WTC11 (cell line): Measurements from ENCODE around the gene LCLAT1. TPM values are rescaled to one million over a fixed set of nuclear protein-coding genes. Genes with fewer than 3 reads are reported as not detected.

ENCODE experiments used
- ATAC-seq: fragments of 200-7000 bp; cut with Tn5 transposase; 2 replicates; pipeline ENCODE4 v1.10.0; 2021; ENCODE audit warnings: mild to moderate bottlenecking, moderate library complexity
- CTCF ChIA-PET: fragments of 300-600 bp; sonication (Branson Sonifier 250); formaldehyde crosslinking; loops from one replicate; lab custom pipeline; 2021; ENCODE audit warnings: antibody characterized with exemption; lab: Charles Lee
- POLR2A ChIA-PET: fragments of 350-600 bp; sonication (Branson Sonifier 250); formaldehyde crosslinking; loops from one replicate; lab custom pipeline; 2021; ENCODE audit warnings: antibody characterized with exemption; lab: Charles Lee
- DNase-seq: peaks from one replicate; pipeline ENCODE4 v3.0.0; 2021; ENCODE audit warnings: low spot score
- H3K27ac Mint-ChIP-seq: 2 replicates; pipeline ENCODE4 v1.8.0; 2021; ENCODE audit warnings: mixed read lengths
- H3K27me3 Mint-ChIP-seq: 2 replicates; pipeline ENCODE4 v1.8.0; 2021; ENCODE audit warnings: low read depth, mild to moderate bottlenecking, moderate library complexity, mixed read lengths
- H3K36me3 Mint-ChIP-seq: 2 replicates; pipeline ENCODE4 v1.8.0; 2021; ENCODE audit warnings: mixed read lengths
- H3K4me1 Mint-ChIP-seq: 2 replicates; pipeline ENCODE4 v1.8.0; 2022; ENCODE audit warnings: mixed read lengths
- H3K4me3 Mint-ChIP-seq: 2 replicates; pipeline ENCODE4 v1.8.0; 2021; ENCODE audit warnings: mild to moderate bottlenecking, moderate library complexity, mixed read lengths
- H3K9me3 Mint-ChIP-seq: 2 replicates; pipeline ENCODE4 v1.8.0; 2021; ENCODE audit warnings: mixed read lengths
- GTF2I ChIP-seq: fragments of 250-450 bp; sonication (Bioruptor Pico); conservative IDR thresholded peaks from 2 replicates; pipeline ENCODE4 v1.4.0; 2021; ENCODE audit warnings: mild to moderate bottlenecking
- JUN ChIP-seq: sonication (generic); formaldehyde crosslinking; IDR thresholded peaks from 2 replicates; pipeline ENCODE4 v1.8.0; 2023; ENCODE audit warnings: mild to moderate bottlenecking, missing genetic modification reagents
- MXD4 ChIP-seq: fragments of 250-450 bp; sonication (Bioruptor Pico); IDR thresholded peaks from 2 replicates; pipeline ENCODE4 v1.8.0; 2021; ENCODE audit warnings: mild to moderate bottlenecking, moderate library complexity, borderline replicate concordance
- NFE2L1 ChIP-seq: sonication (generic); formaldehyde crosslinking; IDR thresholded peaks from 2 replicates; pipeline ENCODE4 v1.8.1; 2023; ENCODE audit warnings: missing genetic modification reagents
- SP1 ChIP-seq: sonication (generic); formaldehyde crosslinking; conservative IDR thresholded peaks from 2 replicates; pipeline ENCODE4 v1.8.1; 2022; ENCODE audit warnings: missing genetic modification reagents
- TEAD4 ChIP-seq: sonication (generic); formaldehyde crosslinking; IDR thresholded peaks from 2 replicates; pipeline ENCODE4 v1.8.0; 2022; ENCODE audit warnings: mild to moderate bottlenecking, missing genetic modification reagents
- ZNF263 ChIP-seq: sonication (generic); formaldehyde crosslinking; IDR thresholded peaks from 2 replicates; pipeline ENCODE4 v1.8.1; 2022; ENCODE audit warnings: low read depth, mild to moderate bottlenecking, moderate library complexity, missing genetic modification reagents
- ZNF396 ChIP-seq: fragments of 250-450 bp; sonication (Bioruptor Pico); IDR thresholded peaks from 2 replicates; pipeline ENCODE4 v1.8.0; 2021; ENCODE audit warnings: mild to moderate bottlenecking, moderate library complexity, borderline replicate concordance
- ZNF416 ChIP-seq: fragments of 250-450 bp; sonication (Bioruptor Pico); IDR thresholded peaks from 2 replicates; pipeline ENCODE4 v1.9.0; 2021; ENCODE audit warnings: mild to moderate bottlenecking, inconsistent platforms
- ZNF423 ChIP-seq: fragments of 250-450 bp; sonication (Bioruptor Pico); IDR thresholded peaks from 2 replicates; pipeline ENCODE4 v2.1.2; 2022; ENCODE audit warnings: mild to moderate bottlenecking, moderate library complexity
- ZNF671 ChIP-seq: fragments of 250-450 bp; sonication (Bioruptor Pico); IDR thresholded peaks from 2 replicates; pipeline ENCODE4 v1.8.0; 2021; ENCODE audit warnings: mild to moderate bottlenecking
- total RNA-seq: library from RNA; stranded (reverse); gene quantifications from 3 replicates; pipeline ENCODE4 v1.2.3, GENCODE V29; 2021
- TF ChIP-seq, protein P1 (sequence below): sonication (generic); formaldehyde crosslinking; IDR thresholded peaks from 2 replicates; pipeline ENCODE4 v1.8.0; 2022; ENCODE audit warnings: missing genetic modification reagents
- TF ChIP-seq, protein P2 (sequence below): fragments of 200-600 bp; IDR thresholded peaks from 2 replicates; pipeline ENCODE4 v1.8.0; 2022; ENCODE audit warnings: antibody characterized with exemption
- TF ChIP-seq, protein P3 (sequence below): sonication (generic); formaldehyde crosslinking; IDR thresholded peaks from 2 replicates; pipeline ENCODE4 v1.8.1; 2022; ENCODE audit warnings: mild to moderate bottlenecking, missing genetic modification reagents, moderate library complexity, borderline replicate concordance
- TF ChIP-seq, protein P4 (sequence below): sonication (generic); formaldehyde crosslinking; IDR thresholded peaks from 2 replicates; pipeline ENCODE4 v1.8.0; 2022; ENCODE audit warnings: mild to moderate bottlenecking, missing genetic modification reagents
- TF ChIP-seq, protein P5 (sequence below): fragments of 250-450 bp; sonication (Bioruptor Pico); conservative IDR thresholded peaks from 2 replicates; pipeline ENCODE4 v1.9.0; 2021; ENCODE audit warnings: mild to moderate bottlenecking
- TF ChIP-seq, protein P6 (sequence below): fragments of 250-450 bp; sonication (Bioruptor Pico); IDR thresholded peaks from 2 replicates; pipeline ENCODE4 v1.9.0; 2021; ENCODE audit warnings: mild to moderate bottlenecking

Gene LCLAT1
- total RNA-seq, 1 experiment from 2014 or later = 22.3 TPM

DNA sequence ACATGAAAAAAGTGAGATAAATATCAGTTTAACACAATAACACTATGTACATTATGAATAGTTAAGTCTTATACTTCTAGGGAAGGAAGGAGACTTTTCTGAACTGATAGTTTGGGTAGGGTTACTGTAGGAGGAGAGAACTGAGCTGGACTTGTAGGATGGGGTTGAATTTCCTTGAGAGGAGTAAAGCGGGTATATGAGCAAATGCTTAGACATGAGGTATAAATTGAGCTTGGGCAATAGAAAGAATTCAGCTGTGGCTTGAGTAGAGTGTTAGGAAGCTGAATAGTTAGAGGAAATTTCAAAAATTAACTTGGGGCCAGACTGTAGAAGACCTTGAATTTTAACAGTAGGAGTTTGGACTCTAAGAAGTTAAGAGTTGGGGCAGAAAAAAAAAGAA lies 45.1 kb downstream of the LCLAT1 start:
- Mint-ChIP-seq H3K4me1 (0 out of 2 replicates have a peak, but pooled peaks cover 8% of the 10 kb centered on the region), H3K36me3 (peaks cover 8% of the 10 kb centered on the region), H3K4me3 (no peak overlapping the region), H3K9me3 (peaks cover 15% of the 10 kb centered on the region), H3K27me3 (no peaks in the 10 kb centered on the region), H3K27ac (no peak overlapping the region)
- CTCF ChIA-PET = interaction anchor here (0.7 to 1.0 kb wide), 2 partner anchors 11 to 322 kb away, joined by 3 to 4 read pairs; no protein-coding TSS in a partner anchor
- ATAC-seq (no peak), DNase-seq (no peak)
- TF ChIP-seq MXD4 (CRISPR knock-in tag) = no peak
- TF ChIP-seq ZNF263 (CRISPR knock-in tag) = no peak
- TF ChIP-seq, protein P1, sequence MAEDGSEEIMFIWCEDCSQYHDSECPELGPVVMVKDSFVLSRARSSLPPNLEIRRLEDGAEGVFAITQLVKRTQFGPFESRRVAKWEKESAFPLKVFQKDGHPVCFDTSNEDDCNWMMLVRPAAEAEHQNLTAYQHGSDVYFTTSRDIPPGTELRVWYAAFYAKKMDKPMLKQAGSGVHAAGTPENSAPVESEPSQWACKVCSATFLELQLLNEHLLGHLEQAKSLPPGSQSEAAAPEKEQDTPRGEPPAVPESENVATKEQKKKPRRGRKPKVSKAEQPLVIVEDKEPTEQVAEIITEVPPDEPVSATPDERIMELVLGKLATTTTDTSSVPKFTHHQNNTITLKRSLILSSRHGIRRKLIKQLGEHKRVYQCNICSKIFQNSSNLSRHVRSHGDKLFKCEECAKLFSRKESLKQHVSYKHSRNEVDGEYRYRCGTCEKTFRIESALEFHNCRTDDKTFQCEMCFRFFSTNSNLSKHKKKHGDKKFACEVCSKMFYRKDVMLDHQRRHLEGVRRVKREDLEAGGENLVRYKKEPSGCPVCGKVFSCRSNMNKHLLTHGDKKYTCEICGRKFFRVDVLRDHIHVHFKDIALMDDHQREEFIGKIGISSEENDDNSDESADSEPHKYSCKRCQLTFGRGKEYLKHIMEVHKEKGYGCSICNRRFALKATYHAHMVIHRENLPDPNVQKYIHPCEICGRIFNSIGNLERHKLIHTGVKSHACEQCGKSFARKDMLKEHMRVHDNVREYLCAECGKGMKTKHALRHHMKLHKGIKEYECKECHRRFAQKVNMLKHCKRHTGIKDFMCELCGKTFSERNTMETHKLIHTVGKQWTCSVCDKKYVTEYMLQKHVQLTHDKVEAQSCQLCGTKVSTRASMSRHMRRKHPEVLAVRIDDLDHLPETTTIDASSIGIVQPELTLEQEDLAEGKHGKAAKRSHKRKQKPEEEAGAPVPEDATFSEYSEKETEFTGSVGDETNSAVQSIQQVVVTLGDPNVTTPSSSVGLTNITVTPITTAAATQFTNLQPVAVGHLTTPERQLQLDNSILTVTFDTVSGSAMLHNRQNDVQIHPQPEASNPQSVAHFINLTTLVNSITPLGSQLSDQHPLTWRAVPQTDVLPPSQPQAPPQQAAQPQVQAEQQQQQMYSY = no peak
- TF ChIP-seq NFE2L1 (CRISPR knock-in tag) = no peak
- TF ChIP-seq, protein P2, sequence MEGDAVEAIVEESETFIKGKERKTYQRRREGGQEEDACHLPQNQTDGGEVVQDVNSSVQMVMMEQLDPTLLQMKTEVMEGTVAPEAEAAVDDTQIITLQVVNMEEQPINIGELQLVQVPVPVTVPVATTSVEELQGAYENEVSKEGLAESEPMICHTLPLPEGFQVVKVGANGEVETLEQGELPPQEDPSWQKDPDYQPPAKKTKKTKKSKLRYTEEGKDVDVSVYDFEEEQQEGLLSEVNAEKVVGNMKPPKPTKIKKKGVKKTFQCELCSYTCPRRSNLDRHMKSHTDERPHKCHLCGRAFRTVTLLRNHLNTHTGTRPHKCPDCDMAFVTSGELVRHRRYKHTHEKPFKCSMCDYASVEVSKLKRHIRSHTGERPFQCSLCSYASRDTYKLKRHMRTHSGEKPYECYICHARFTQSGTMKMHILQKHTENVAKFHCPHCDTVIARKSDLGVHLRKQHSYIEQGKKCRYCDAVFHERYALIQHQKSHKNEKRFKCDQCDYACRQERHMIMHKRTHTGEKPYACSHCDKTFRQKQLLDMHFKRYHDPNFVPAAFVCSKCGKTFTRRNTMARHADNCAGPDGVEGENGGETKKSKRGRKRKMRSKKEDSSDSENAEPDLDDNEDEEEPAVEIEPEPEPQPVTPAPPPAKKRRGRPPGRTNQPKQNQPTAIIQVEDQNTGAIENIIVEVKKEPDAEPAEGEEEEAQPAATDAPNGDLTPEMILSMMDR = no peak
- no peak for TF ChIP-seq ZNF416 (CRISPR knock-in tag)
- TF ChIP-seq ZNF423 = no peak
- TF ChIP-seq, protein P3, sequence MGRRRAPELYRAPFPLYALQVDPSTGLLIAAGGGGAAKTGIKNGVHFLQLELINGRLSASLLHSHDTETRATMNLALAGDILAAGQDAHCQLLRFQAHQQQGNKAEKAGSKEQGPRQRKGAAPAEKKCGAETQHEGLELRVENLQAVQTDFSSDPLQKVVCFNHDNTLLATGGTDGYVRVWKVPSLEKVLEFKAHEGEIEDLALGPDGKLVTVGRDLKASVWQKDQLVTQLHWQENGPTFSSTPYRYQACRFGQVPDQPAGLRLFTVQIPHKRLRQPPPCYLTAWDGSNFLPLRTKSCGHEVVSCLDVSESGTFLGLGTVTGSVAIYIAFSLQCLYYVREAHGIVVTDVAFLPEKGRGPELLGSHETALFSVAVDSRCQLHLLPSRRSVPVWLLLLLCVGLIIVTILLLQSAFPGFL (CRISPR knock-in tag) = no peak
- TF ChIP-seq SP1 (CRISPR knock-in tag) = no peak
- TF ChIP-seq, protein P4, sequence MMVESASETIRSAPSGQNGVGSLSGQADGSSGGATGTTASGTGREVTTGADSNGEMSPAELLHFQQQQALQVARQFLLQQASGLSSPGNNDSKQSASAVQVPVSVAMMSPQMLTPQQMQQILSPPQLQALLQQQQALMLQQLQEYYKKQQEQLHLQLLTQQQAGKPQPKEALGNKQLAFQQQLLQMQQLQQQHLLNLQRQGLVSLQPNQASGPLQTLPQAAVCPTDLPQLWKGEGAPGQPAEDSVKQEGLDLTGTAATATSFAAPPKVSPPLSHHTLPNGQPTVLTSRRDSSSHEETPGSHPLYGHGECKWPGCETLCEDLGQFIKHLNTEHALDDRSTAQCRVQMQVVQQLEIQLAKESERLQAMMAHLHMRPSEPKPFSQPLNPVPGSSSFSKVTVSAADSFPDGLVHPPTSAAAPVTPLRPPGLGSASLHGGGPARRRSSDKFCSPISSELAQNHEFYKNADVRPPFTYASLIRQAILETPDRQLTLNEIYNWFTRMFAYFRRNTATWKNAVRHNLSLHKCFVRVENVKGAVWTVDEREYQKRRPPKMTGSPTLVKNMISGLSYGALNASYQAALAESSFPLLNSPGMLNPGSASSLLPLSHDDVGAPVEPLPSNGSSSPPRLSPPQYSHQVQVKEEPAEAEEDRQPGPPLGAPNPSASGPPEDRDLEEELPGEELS (CRISPR knock-in tag) = no peak
- TF ChIP-seq, protein P5, sequence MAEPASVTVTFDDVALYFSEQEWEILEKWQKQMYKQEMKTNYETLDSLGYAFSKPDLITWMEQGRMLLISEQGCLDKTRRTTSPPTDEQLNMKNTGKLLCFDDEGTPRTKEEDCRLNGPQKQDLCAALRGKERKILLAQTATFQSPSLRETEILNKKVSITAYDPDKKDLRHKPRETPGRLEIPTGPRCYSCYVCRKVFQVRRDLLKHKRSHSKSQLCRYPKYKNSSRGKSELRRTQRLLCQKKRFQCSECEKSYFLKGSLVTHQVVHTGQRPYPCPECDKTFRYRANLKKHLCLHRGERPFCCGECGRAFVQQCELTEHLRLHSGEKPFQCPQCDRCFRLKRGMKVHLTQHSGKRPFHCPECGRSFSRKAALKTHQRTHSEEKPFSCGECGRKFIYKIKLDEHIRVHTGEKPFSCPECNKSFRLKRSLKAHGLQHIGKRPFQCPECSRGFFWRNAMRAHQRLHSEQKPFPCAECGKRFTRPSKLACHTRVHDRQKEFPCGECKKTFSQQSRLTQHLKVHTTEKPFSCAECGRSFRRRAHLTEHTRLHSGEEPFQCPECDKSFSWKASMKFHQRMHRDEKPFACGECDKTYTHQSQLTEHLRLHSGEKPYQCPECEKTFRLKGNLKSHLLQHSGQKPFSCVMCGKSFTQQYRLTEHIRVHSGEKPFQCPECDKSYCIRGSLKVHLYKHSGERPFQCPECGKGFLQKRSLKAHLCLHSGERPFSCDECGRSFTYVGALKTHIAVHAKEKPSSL (CRISPR knock-in tag) = no peak
- POLR2A ChIA-PET = no interaction called here

DNA sequence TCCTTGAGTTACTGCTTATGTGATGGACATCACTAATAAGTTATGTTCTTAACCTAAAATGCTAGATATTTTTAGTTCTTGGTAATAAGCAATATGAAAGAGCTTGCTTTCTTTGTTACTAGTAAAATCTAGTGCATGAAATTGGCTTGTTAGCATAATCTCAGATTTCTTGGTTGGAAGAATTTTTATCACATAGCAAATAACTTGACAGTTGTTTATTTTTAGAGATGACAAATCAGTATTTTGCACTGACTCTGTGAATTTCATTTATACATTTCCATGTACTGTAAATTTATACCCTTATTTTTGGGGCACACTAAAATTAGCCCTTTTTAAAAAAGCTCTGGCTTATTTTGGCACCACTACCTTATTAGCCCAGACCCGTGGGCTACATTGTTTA lies 45.6 kb downstream of the LCLAT1 start:
- Mint-ChIP-seq H3K27ac (no peak overlapping the region), H3K4me1 (0 out of 2 replicates have a peak, but pooled peaks cover 4% of the 10 kb centered on the region), H3K4me3 (no peak overlapping the region), H3K36me3 (peaks cover 11% of the 10 kb centered on the region), H3K27me3 (no peaks in the 10 kb centered on the region), H3K9me3 (peaks cover 18% of the 10 kb centered on the region)
- TF ChIP-seq TEAD4 (CRISPR knock-in tag) (no peak), ZNF671 (CRISPR knock-in tag) (no peak), GTF2I (CRISPR knock-in tag) (no peak), JUN (no peak), ZNF263 (CRISPR knock-in tag) (no peak), ZNF396 (CRISPR knock-in tag) (no peak)
- TF ChIP-seq, protein P6, sequence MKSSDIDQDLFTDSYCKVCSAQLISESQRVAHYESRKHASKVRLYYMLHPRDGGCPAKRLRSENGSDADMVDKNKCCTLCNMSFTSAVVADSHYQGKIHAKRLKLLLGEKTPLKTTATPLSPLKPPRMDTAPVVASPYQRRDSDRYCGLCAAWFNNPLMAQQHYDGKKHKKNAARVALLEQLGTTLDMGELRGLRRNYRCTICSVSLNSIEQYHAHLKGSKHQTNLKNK = no peak
- POLR2A ChIA-PET = no interaction called here
- ATAC-seq (no peak), DNase-seq (no peak)
- CTCF ChIA-PET = interaction anchor here (0.7 to 1.0 kb wide), 2 partner anchors 11 to 323 kb away, joined by 3 to 4 read pairs; no protein-coding TSS in a partner anchor
